Measurements from ENCODE around the gene PRKG1.

The PRKG1 gene

DNA sequence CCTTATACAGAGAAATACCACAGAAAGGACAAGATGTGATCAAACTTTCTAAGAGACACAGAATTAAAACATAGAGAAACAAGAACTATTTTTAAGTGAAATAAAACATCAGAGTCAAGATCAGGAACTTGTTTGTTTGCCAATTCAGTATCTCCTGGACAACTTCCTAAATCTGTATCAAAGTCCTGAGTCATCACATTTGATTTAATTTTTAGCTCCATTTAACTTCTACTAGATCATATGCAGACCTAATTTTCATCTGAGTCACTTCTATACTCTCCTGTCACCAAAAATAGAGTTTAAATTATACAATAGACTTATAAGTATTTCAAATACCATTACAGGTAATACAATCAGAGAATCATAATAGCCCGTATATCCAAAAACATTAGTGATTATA, 268.1 kb downstream of the PRKG1 start:
- Histone ChIP-seq H4K20me1 (ENCODE audit: control insufficient read depth, insufficient read depth, low read depth, low read length) (no peaks in the 10 kb centered on the region), H3K9me3 (ENCODE audit: control insufficient read depth, insufficient read depth, low read length) (no peaks in the 10 kb centered on the region), H3K4me1 (ENCODE audit: control insufficient read depth, low read length) (no peaks in the 10 kb centered on the region), H3K9me2 (replicated peaks; ENCODE audit: control insufficient read depth, low read length) (no peaks in the 10 kb centered on the region), H3K4me3 (ENCODE audit: low read length) (no peak overlapping the region), H3K79me2 (ENCODE audit: control insufficient read depth, low read length) (no peaks in the 10 kb centered on the region), H3K4me2 (ENCODE audit: low read length) (no peak overlapping the region), H3K27ac (ENCODE audit: low read depth, low read length) (no peak overlapping the region), H3K27me3 (ENCODE audit: control insufficient read depth, low read length) (no peaks in the 10 kb centered on the region), H3K36me3 (ENCODE audit: control insufficient read depth, low read length) (no peaks in the 10 kb centered on the region), H3F3A (ENCODE audit: control insufficient read depth, insufficient read depth) (no peaks in the 10 kb centered on the region)
- TF ChIP-seq EZH2phosphoT487 (IDR thresholded peaks at IDR 0.05; ENCODE audit: borderline replicate concordance, low read length), result no peak
- TF ChIP-seq, protein P1, sequence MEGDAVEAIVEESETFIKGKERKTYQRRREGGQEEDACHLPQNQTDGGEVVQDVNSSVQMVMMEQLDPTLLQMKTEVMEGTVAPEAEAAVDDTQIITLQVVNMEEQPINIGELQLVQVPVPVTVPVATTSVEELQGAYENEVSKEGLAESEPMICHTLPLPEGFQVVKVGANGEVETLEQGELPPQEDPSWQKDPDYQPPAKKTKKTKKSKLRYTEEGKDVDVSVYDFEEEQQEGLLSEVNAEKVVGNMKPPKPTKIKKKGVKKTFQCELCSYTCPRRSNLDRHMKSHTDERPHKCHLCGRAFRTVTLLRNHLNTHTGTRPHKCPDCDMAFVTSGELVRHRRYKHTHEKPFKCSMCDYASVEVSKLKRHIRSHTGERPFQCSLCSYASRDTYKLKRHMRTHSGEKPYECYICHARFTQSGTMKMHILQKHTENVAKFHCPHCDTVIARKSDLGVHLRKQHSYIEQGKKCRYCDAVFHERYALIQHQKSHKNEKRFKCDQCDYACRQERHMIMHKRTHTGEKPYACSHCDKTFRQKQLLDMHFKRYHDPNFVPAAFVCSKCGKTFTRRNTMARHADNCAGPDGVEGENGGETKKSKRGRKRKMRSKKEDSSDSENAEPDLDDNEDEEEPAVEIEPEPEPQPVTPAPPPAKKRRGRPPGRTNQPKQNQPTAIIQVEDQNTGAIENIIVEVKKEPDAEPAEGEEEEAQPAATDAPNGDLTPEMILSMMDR (IDR thresholded peaks at IDR 0.05; ENCODE audit: low read depth, low read length, poor library complexity, severe bottlenecking), result no peak

DNA sequence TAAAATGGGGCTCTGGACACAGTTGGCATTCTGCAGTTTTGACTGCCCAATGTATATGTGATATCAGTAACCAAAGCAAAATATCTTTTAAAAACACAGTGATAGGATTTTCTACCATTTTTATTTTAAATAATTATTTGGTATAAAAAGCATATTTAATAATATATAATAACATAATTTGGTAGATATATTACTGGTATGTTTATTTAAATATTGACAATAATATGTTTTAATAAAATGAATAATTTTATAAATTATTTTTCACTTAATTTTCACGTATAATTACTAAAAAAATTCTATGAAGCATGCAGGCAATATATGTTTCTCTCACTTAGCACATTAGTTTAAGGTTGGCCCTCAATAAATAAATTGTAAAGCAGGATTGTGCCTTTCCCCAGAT, 269.1 kb downstream of the PRKG1 start:
- no peak for TF ChIP-seq EZH2phosphoT487 (IDR thresholded peaks at IDR 0.05; ENCODE audit: borderline replicate concordance, low read length)
- TF ChIP-seq, protein P1 (IDR thresholded peaks at IDR 0.05; ENCODE audit: low read depth, low read length, poor library complexity, severe bottlenecking), result no peak
- Histone ChIP-seq H3K36me3 (ENCODE audit: control insufficient read depth, low read length) (no peaks in the 10 kb centered on the region), H3K9me2 (replicated peaks; ENCODE audit: control insufficient read depth, low read length) (no peaks in the 10 kb centered on the region), H3K4me1 (ENCODE audit: control insufficient read depth, low read length) (no peaks in the 10 kb centered on the region), H4K20me1 (ENCODE audit: control insufficient read depth, insufficient read depth, low read depth, low read length) (no peaks in the 10 kb centered on the region), H3K4me2 (ENCODE audit: low read length) (no peak overlapping the region), H3K9me3 (ENCODE audit: control insufficient read depth, insufficient read depth, low read length) (no peaks in the 10 kb centered on the region), H3K27me3 (ENCODE audit: control insufficient read depth, low read length) (no peaks in the 10 kb centered on the region), H3K79me2 (ENCODE audit: control insufficient read depth, low read length) (no peaks in the 10 kb centered on the region), H3K4me3 (ENCODE audit: low read length) (no peak overlapping the region), H3K27ac (ENCODE audit: low read depth, low read length) (no peak overlapping the region), H3F3A (ENCODE audit: control insufficient read depth, insufficient read depth) (no peaks in the 10 kb centered on the region)

DNA sequence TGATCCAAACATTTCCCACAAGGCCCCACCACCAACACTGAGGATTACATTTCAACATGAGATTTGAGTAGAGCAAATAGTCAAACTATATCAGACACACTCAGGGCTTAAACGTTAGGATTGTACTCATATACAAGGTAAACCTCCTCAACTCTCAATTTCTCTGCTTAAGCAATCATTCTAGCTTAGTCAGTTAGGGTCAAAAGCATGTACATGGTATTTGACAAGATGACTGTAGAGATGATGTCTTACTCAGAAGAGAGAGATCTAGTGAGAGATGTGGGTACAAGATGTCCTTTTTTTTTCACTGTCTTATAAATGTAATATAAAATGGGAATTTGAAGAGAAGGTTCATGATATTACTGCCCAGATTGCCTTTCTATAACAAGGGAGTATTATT, 270.1 kb downstream of the PRKG1 start:
- no peaks in the 10 kb centered on the region for H3K9me3 ChIP-seq (ENCODE audit: control insufficient read depth, insufficient read depth, low read length)
- H4K20me1 ChIP-seq (ENCODE audit: control insufficient read depth, insufficient read depth, low read depth, low read length), result no peaks in the 10 kb centered on the region
- H3K79me2 ChIP-seq (ENCODE audit: control insufficient read depth, low read length), result no peaks in the 10 kb centered on the region
- H3K36me3 ChIP-seq (ENCODE audit: control insufficient read depth, low read length), result no peaks in the 10 kb centered on the region
- TF ChIP-seq, protein P1 (IDR thresholded peaks at IDR 0.05; ENCODE audit: low read depth, low read length, poor library complexity, severe bottlenecking), result no peak
- TF ChIP-seq EZH2phosphoT487 (IDR thresholded peaks at IDR 0.05; ENCODE audit: borderline replicate concordance, low read length), result no peak
- no peaks in the 10 kb centered on the region for H3K4me1 ChIP-seq (ENCODE audit: control insufficient read depth, low read length)
- no peaks in the 10 kb centered on the region for H3F3A ChIP-seq (ENCODE audit: control insufficient read depth, insufficient read depth)
- H3K27ac ChIP-seq (ENCODE audit: low read depth, low read length), result no peak overlapping the region
- H3K27me3 ChIP-seq (ENCODE audit: control insufficient read depth, low read length), result no peaks in the 10 kb centered on the region
- H3K4me3 ChIP-seq (ENCODE audit: low read length), result no peak overlapping the region
- no peak overlapping the region for H3K4me2 ChIP-seq (ENCODE audit: low read length)
- H3K9me2 ChIP-seq (replicated peaks; ENCODE audit: control insufficient read depth, low read length), result no peaks in the 10 kb centered on the region

DNA sequence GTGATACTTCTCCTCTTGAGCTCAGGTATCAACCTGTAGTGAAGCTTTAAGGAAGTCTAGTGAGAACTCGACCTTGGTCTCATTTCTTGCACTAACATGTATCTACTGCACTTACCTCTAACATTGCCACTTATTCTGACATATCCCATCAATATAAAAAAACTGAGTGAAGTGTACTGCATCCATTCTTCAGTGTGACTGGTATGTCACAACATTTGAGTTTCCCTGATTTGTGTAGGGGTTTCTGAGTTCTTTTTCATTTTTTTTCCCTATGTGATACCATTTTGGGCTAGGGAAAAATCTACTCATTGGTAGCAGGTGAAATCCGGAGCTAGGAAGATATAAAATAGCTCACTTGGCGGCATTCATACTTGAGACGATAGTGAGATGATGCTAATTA, 274.3 kb downstream of the PRKG1 start:
- H4K20me1 ChIP-seq (ENCODE audit: control insufficient read depth, insufficient read depth, low read depth, low read length), result no peaks in the 10 kb centered on the region
- H3K4me2 ChIP-seq (ENCODE audit: low read length), result no peak overlapping the region
- no peak overlapping the region for H3K4me3 ChIP-seq (ENCODE audit: low read length)
- H3K79me2 ChIP-seq (ENCODE audit: control insufficient read depth, low read length), result no peaks in the 10 kb centered on the region
- H3K9me3 ChIP-seq (ENCODE audit: control insufficient read depth, insufficient read depth, low read length), result no peaks in the 10 kb centered on the region
- H3F3A ChIP-seq (ENCODE audit: control insufficient read depth, insufficient read depth), result no peaks in the 10 kb centered on the region
- H3K36me3 ChIP-seq (ENCODE audit: control insufficient read depth, low read length), result no peaks in the 10 kb centered on the region
- H3K27ac ChIP-seq (ENCODE audit: low read depth, low read length), result no peak overlapping the region
- H3K9me2 ChIP-seq (replicated peaks; ENCODE audit: control insufficient read depth, low read length), result no peaks in the 10 kb centered on the region
- TF ChIP-seq, protein P1 (IDR thresholded peaks at IDR 0.05; ENCODE audit: low read depth, low read length, poor library complexity, severe bottlenecking), result no peak
- TF ChIP-seq EZH2phosphoT487 (IDR thresholded peaks at IDR 0.05; ENCODE audit: borderline replicate concordance, low read length), result no peak
- H3K27me3 ChIP-seq (ENCODE audit: control insufficient read depth, low read length), result no peaks in the 10 kb centered on the region
- H3K4me1 ChIP-seq (ENCODE audit: control insufficient read depth, low read length), result no peaks in the 10 kb centered on the region
